GM18507 (cell line): ENCODE data around the gene TADA2B.
"Not testable (repeated sequence)": the region's sequence is repeated elsewhere in the genome, so short reads cannot be mapped to it uniquely, and the experiment has no call there.

Experiments
- DNase-seq: peaks from one replicate; pipeline ENCODE4 v3.0.0; 2011; ENCODE audit warnings: low read depth; ENCODE audit not compliant: insufficient read length; ENCODE audit errors: extremely low spot score
- FAIRE-seq: peaks from 2 replicates; lab custom pipeline; 2011; peaks lifted over from hg19 to GRCh38; lab: Jason Lieb, UNC

Gene TADA2B

DNA sequence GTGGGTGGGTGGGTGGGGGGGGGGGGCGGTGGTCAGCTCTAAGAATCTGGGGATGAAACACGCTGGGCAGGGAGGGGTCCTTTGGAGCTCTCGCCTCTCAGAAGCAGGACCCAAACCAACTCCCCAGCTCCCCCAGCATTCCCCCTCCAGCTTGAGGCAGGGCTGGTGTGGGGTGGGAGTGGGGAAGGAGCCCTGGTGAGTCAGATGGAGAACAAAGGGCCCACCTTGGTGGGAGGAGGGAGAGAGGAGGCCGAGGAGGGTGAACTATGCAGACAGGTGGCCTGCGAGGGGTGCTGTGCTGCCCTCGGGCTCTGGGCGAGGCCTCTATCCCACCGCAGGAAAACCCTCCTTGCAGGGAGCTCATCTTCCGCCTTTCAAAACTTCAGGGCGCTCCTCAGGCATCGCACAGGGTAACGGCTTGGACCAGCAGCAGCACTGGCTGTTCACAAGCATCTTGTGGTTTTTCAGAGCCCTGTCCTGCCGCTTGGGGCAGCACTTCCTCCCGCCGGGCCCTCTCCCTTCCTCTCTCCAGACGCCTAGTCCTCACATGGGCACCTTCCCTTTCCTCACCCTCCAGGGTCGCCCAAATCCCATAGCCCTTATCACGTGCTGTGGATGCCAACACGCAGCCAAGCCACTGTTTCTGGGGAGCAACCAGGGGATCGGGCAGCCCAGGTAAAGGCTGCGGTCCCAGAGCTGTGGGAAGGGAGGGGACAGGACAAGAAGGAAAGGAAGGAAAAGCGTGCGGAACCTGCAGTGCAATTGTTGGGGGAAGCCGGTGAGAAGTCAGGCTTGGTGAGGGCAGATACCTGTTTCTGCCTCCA lies 58.7 kb downstream of the TADA2B start:
- peak; percentile 90 for FAIRE-seq
- DNase-seq, result no peak

DNA sequence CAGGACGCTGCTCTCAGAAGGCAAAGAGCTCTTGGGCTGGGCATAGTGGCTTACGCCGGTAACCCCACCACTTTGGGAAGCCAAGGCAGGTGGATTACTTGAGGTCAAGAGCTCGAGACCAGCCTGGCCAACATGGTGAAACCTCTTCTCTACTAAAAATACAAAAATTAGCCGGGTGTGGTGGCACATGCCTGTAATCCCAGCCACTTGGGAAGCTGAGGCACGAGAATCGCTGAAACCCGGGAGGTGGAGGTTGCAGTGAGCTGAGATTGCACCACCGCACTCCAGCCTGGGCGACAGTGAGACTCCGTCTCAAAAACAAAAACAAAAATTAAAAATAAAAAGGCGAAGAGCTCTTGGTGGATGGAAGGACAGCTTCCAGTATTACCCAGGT lies 59.3 kb downstream of the TADA2B start:
- DNase-seq, FAIRE-seq: not testable (repeated sequence)

DNA sequence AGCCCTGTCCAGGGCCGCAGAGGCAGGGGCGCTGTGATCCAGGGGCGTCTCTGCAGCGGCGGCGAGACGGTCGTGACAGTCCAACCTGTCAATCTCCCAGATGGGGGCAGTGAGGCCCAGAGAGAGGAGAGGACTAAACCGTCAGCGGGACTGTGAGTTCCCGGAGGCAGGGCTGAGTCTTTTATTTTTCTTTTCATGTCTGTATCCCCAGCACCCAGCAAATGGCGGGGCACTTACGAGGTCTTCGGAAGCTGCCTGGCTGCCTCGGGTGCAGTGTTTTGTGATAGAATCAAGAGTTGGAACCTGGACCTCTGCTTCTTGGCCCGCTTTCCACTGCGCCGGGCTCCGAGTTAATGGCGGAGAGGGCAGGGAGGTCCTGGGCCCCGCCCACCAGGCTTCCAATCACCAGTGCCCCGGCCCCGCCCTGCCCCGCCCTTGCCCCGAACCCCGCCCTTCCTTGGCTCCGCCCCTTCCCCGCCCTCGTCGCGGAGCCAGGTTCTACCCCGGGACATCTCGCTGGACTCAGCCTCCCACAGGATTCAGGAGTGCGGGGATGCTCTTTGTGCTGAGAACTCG lies 59.9 kb downstream of the TADA2B start:
- DNase-seq (peak; percentile 83), FAIRE-seq (peak; percentile 72)

DNA sequence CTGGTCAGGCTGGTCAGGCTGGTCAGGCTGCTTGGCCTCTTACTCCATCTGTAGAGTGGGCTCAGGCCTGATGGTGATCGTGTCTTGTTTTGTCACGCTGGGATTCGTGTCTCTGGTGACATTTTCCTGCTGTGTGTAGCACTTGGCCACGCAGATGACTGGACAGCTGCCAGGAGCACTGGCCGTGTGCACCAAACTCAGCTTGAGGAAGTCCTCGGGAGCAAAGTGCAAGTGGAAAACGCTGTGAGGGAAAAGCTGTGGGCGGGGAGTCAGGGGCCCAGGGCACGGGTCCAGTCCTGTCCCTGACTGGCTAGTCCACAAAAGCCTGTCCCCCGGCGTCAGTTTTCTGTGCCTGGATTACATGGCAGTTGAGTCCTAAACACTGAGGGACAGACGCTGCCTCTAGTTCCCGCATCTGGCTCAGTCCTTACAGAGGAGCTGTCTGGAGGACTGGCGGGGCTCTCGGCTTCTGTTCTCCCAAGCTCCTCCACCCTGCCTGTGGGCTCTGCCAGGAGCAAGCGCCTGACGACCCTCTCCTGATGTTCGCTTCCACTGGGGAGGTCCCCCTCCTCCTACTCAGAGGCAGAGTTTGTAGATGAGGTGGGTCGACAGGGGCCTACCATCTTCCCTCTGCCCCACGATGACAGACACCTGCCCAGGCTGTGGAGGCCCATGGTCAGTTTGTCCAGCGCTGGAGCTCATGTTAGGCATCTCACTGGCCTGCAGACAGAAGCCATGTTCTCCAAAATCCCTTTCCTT lies 60.6 kb downstream of the TADA2B start:
- no peak for FAIRE-seq
- no peak for DNase-seq

DNA sequence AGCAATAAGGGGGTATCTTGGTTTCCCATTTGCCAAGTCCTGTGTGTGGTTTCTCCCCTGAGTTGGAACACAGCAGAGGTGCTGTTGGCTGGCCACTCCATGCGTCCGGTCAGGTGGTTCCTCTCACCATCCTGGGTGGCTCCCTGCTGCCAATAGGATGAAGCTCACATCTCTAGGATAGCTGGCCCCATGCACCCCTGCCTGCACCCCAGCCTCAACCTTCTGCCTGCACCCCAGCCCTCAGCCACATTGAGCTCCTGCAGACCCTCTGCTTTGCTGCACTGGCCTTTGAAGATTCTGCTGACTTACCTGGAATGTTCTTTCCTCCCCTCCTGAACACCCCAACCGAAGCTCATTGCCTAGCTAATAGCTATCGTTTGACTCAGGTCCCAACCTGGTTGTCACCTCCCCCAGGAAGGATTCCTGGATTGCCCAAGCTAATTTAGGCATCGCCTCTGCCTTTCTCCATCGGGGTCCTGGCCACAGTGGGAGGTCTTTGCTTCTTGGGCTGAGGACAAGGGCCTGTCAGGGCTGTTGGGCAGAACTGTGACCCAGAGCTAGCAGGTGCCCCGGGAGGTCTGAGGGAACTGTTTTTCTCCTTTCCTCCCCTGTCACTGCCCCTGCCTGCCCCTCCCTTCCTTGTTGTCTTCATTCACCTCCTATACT lies 61.3 kb downstream of the TADA2B start:
- no peak for FAIRE-seq
- DNase-seq, result no peak

DNA sequence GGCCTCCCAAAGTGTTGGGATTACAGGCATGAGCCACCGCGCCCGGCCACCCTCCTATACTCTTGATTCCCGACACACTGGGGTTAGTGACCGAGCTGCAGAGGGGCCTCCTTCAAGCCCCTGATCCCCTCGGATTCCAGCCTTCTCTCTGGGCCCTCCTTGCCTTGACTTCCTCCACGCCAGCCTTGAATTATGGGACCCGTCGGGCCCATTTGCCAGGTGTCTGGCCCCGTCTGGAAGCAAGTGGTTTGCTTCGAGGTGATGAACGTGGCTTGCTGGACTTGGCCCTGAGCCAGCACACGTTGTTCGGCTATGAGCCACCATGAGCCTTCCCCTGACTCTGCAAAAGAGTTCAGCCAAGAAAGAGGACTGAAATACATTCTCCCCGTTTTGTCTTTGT lies 62.1 kb downstream of the TADA2B start:
- DNase-seq, result no peak
- FAIRE-seq, result no peak

DNA sequence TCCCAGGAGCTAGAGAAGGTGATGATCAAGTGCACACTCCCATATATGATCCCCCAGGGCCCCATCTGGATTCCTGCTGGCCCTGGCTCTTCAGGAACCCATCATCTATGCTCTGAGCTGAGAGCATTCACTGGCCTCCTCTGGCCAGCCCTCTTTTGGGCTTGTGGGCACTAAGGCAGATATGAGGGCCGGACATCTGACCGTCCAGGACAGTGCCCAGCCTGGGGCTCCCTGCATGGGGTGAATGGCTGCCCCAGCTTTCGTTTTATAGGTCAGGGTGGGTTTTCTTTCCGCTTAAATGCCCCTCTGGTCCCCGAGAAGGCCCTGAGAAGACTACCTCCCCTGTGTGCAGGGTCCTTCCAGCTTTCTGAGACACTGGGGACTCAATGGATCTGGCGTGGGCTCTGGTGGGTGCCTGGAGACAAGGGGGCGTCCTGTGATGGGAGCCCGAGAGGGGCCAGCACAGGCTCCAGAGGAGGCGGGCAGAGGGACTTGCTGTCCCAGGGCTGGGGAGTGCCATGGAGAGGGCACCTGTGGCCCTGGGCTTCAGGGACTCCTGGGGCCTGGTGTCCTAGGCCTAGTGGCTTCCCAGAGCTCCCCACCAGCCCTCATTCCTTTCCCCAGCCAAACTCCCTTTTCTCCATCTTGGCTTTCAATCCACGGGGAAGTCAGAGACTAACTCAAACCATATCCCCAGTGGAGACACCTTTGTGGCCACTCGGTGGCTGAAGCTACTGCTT lies 64.2 kb downstream of the TADA2B start:
- DNase-seq (no peak), FAIRE-seq (no peak)
